SJSA1 (cell line): Measurements from ENCODE around the gene RUNX1. TPM values are rescaled to one million over a fixed set of nuclear protein-coding genes. Genes with fewer than 3 reads are reported as not detected.

ENCODE experiments used
- DNase-seq, 2 experiments: peaks; one replicate each; pipeline ENCODE4 v3.0.0-alpha.2; 2015 to 2020; ENCODE audit warnings: low spot score in 2 of 2, low read depth in 1 of 2
- H3K27ac ChIP-seq: fragments of 250-450 bp; sonication (Bioruptor Pico); 2 replicates; pipeline ENCODE4 v1.5.1; 2020; ENCODE audit warnings: mild to moderate bottlenecking, moderate library complexity
- H3K27me3 ChIP-seq: fragments of 250-450 bp; sonication (Bioruptor Pico); replicated peaks from 2 replicates; pipeline ENCODE4 v1.5.1; 2020; ENCODE audit warnings: mild to moderate bottlenecking, moderate library complexity
- H3K36me3 ChIP-seq: fragments of 250-450 bp; sonication (Bioruptor Pico); 2 replicates; pipeline ENCODE4 v1.5.1; 2020; ENCODE audit warnings: mild to moderate bottlenecking
- H3K4me1 ChIP-seq: fragments of 250-450 bp; sonication (Bioruptor Pico); replicated peaks from 2 replicates; pipeline ENCODE4 v1.6.1; 2021; ENCODE audit warnings: mild to moderate bottlenecking
- H3K4me3 ChIP-seq: fragments of 250-450 bp; sonication (Bioruptor Pico); 2 replicates; pipeline ENCODE4 v1.5.1; 2020; ENCODE audit warnings: mild to moderate bottlenecking
- H3K9me3 ChIP-seq: fragments of 250-450 bp; sonication (Bioruptor Pico); replicated peaks from 2 replicates; pipeline ENCODE4 v1.5.1; 2020; ENCODE audit warnings: mild to moderate bottlenecking
- total RNA-seq: library from RNA; depleted of rRNA; stranded (reverse); fragments of >200 nt; shearing (Covaris generic); gene quantifications from 2 replicates; pipeline ENCODE4 v1.2.3, GENCODE V29; 2014

The RUNX1 gene
- total RNA-seq, 1 experiment from 2014 or later: 18.0 TPM

- H3K4me1 ChIP-seq: peaks cover 46% of the 10 kb centered on the region
- peaks cover 98% of the 10 kb centered on the region for H3K36me3 ChIP-seq
- no peaks in the 10 kb centered on the region for H3K27me3 ChIP-seq
- peak; percentile 63 to 66 for DNase-seq
- no peaks in the 10 kb centered on the region for H3K9me3 ChIP-seq
- H3K4me3 ChIP-seq: no peak overlapping the region
- H3K27ac ChIP-seq: peak overlapping the region; percentile 44
These were observed 183.5 kb downstream of the RUNX1 start for GRCh38 chr21:34865400-34866241.

GRCh38 chr21:34864370-34865149 lies 184.5 kb downstream of the RUNX1 start:
- no peak for DNase-seq
- Histone ChIP-seq H3K27me3 (no peaks in the 10 kb centered on the region), H3K4me1 (peaks cover 41% of the 10 kb centered on the region), H3K36me3 (peaks cover 98% of the 10 kb centered on the region), H3K9me3 (no peaks in the 10 kb centered on the region), H3K27ac (peak overlapping the region; percentile 25; the same call in 1 of the 2 replicates), H3K4me3 (no peak overlapping the region)

GRCh38 chr21:34862951-34863350 lies 186.2 kb downstream of the RUNX1 start:
- DNase-seq: peak in 1 of 2 experiments; percentile 2
- H3K4me3 ChIP-seq: no peak overlapping the region
- H3K9me3 ChIP-seq: no peaks in the 10 kb centered on the region
- peaks cover 53% of the 10 kb centered on the region for H3K4me1 ChIP-seq
- no peak overlapping the region for H3K27ac ChIP-seq
- peaks cover 98% of the 10 kb centered on the region for H3K36me3 ChIP-seq
- no peaks in the 10 kb centered on the region for H3K27me3 ChIP-seq

- Histone ChIP-seq H3K4me1 (peaks cover 43% of the 10 kb centered on the region), H3K27ac (no peak overlapping the region), H3K27me3 (no peaks in the 10 kb centered on the region), H3K9me3 (no peaks in the 10 kb centered on the region), H3K4me3 (no peak overlapping the region), H3K36me3 (peaks cover 100% of the 10 kb centered on the region)
- peak in 1 of 2 experiments; percentile 21 for DNase-seq
These were observed 187.8 kb downstream of the RUNX1 start for GRCh38 chr21:34861258-34861657.

GRCh38 chr21:34859976-34860653 lies 189.0 kb downstream of the RUNX1 start:
- no peak for DNase-seq
- Histone ChIP-seq H3K27ac (no peak overlapping the region), H3K9me3 (no peaks in the 10 kb centered on the region), H3K27me3 (no peaks in the 10 kb centered on the region), H3K4me1 (peaks cover 32% of the 10 kb centered on the region), H3K4me3 (no peak overlapping the region), H3K36me3 (peaks cover 100% of the 10 kb centered on the region)

- DNase-seq: peak in 1 of 2 experiments; percentile 21
- H3K4me3 ChIP-seq: no peak overlapping the region
- H3K36me3 ChIP-seq: peaks cover 100% of the 10 kb centered on the region
- no peaks in the 10 kb centered on the region for H3K27me3 ChIP-seq
- H3K4me1 ChIP-seq: peaks cover 19% of the 10 kb centered on the region
- H3K9me3 ChIP-seq: no peaks in the 10 kb centered on the region
- no peak overlapping the region for H3K27ac ChIP-seq
These were observed 190.5 kb downstream of the RUNX1 start for GRCh38 chr21:34858559-34858958.

GRCh38 chr21:34857874-34858273 lies 191.2 kb downstream of the RUNX1 start:
- no peaks in the 10 kb centered on the region for H3K9me3 ChIP-seq
- no peak overlapping the region for H3K27ac ChIP-seq
- H3K4me3 ChIP-seq: no peak overlapping the region
- no peaks in the 10 kb centered on the region for H3K27me3 ChIP-seq
- H3K36me3 ChIP-seq: peaks cover 100% of the 10 kb centered on the region
- no peak for DNase-seq
- peaks cover 19% of the 10 kb centered on the region for H3K4me1 ChIP-seq

- Histone ChIP-seq H3K27me3 (no peaks in the 10 kb centered on the region), H3K36me3 (peaks cover 100% of the 10 kb centered on the region), H3K9me3 (no peaks in the 10 kb centered on the region), H3K27ac (no peak overlapping the region), H3K4me3 (no peak overlapping the region), H3K4me1 (peaks cover 19% of the 10 kb centered on the region)
- peak in 1 of 2 experiments; percentile 1 for DNase-seq
These were observed 191.9 kb downstream of the RUNX1 start for GRCh38 chr21:34857122-34857713.

GRCh38 chr21:34852448-34852847 lies 196.7 kb downstream of the RUNX1 start:
- peaks cover 95% of the 10 kb centered on the region for H3K36me3 ChIP-seq
- H3K9me3 ChIP-seq: no peaks in the 10 kb centered on the region
- H3K4me3 ChIP-seq: no peak overlapping the region
- H3K27ac ChIP-seq: no peak overlapping the region
- no peak for DNase-seq
- no peaks in the 10 kb centered on the region for H3K27me3 ChIP-seq
- H3K4me1 ChIP-seq: peaks cover 10% of the 10 kb centered on the region; the same call in 1 of the 2 replicates

- no peak for DNase-seq
- Histone ChIP-seq H3K4me3 (no peak overlapping the region), H3K4me1 (peaks cover 30% of the 10 kb centered on the region), H3K27me3 (no peaks in the 10 kb centered on the region), H3K9me3 (no peaks in the 10 kb centered on the region), H3K36me3 (peaks cover 84% of the 10 kb centered on the region), H3K27ac (no peak overlapping the region)
These were observed 198.9 kb downstream of the RUNX1 start for GRCh38 chr21:34850166-34850690.

- peak; percentile 71 to 73 for DNase-seq
- H3K27me3 ChIP-seq: no peaks in the 10 kb centered on the region
- H3K4me3 ChIP-seq: no peak overlapping the region
- peaks cover 83% of the 10 kb centered on the region for H3K36me3 ChIP-seq
- peaks cover 41% of the 10 kb centered on the region for H3K4me1 ChIP-seq
- no peaks in the 10 kb centered on the region for H3K9me3 ChIP-seq
- peak overlapping the region; percentile 30; the same call in 1 of the 2 replicates for H3K27ac ChIP-seq
These were observed 202.4 kb downstream of the RUNX1 start for GRCh38 chr21:34846601-34847112.

GRCh38 chr21:34845521-34846451 lies 203.3 kb downstream of the RUNX1 start:
- DNase-seq: peak in 1 of 2 experiments; percentile 71

More at GRCh38 chr21:34845521-34846451, 203.3 kb downstream of the RUNX1 start:
- no peaks in the 10 kb centered on the region for H3K9me3 ChIP-seq
- no peaks in the 10 kb centered on the region for H3K27me3 ChIP-seq
- peak overlapping the region; percentile 30; the same call in 1 of the 2 replicates for H3K27ac ChIP-seq
- no peak overlapping the region for H3K4me3 ChIP-seq
- peaks cover 41% of the 10 kb centered on the region for H3K4me1 ChIP-seq
- peaks cover 83% of the 10 kb centered on the region for H3K36me3 ChIP-seq
